HepG2 (cell line): ENCODE data around the gene TM4SF1. TPM values are rescaled to one million over a fixed set of nuclear protein-coding genes. Genes with fewer than 3 reads are reported as not detected.

Experiments used
- ATAC-seq: fragments of 200-7000 bp; cut with Tn5 transposase; 3 replicates; pipeline ENCODE4 v1.9.1; 2020; ENCODE audit warnings: mild to moderate bottlenecking, moderate library complexity
- BruUV-seq: library from RNA; stranded (reverse); fragments of 400-500 nt; replicated peaks from 2 replicates; lab custom pipeline; 2021; lab: Mats Ljungman, UMichigan
- CTCF ChIA-PET: fragments of 300-600 bp; formaldehyde crosslinking; extraction: SDS; loops from one replicate; lab custom pipeline; 2021; ENCODE audit warnings: low total read pairs, inconsistent platforms, low intra/inter-chr PET ratio; lab: Yijun Ruan, JAX
- POLR2A ChIA-PET: fragments of 350-600 bp; sonication (Branson Sonifier 250); formaldehyde crosslinking; loops from one replicate; lab custom pipeline; 2020; ENCODE audit warnings: antibody characterized with exemption, inconsistent platforms; lab: Yijun Ruan, JAX
- DNase-seq: peaks from one replicate; pipeline ENCODE4 v3.0.0-alpha.2; 2015; ENCODE audit warnings: low spot score
- FAIRE-seq: peaks from 3 replicates; lab custom pipeline; 2011; peaks lifted over from hg19 to GRCh38; lab: Jason Lieb, UNC
- H2AFZ ChIP-seq: one replicate; pipeline ENCODE4 v1.6.1; 2011; ENCODE audit warnings: low read length, inconsistent platforms
- H3K27ac ChIP-seq: fragments of 300-600 bp; 3 replicates; pipeline ENCODE4 v1.8.0; 2011; ENCODE audit warnings: mixed run types, mild to moderate bottlenecking, mixed read lengths, low read length, inconsistent platforms; ENCODE audit not compliant: insufficient read depth; ENCODE audit errors: extremely low read length
- H3K27me3 ChIP-seq, 2 experiments: fragments of 200-600 bp in 1 of 2; 2 replicates in 1 of 2; 3 replicates in 1 of 2; pipeline versions ENCODE4 v1.6.0 to v1.8.0; 2011; ENCODE audit warnings: low read length in 2 of 2, mild to moderate bottlenecking in 2 of 2, moderate library complexity in 2 of 2, inconsistent platforms in 1 of 2; ENCODE audit not compliant: insufficient read depth in 2 of 2, control insufficient read depth in 1 of 2
- H3K36me3 ChIP-seq, 2 experiments: fragments of 200-600 bp in 1 of 2; replicated peaks in 1 of 2; 2 replicates in 1 of 2; 3 replicates in 1 of 2; pipeline versions ENCODE4 v1.5.1 to v1.8.0; 2011; ENCODE audit warnings: low read length in 2 of 2, inconsistent platforms in 1 of 2; ENCODE audit not compliant: insufficient read depth in 2 of 2, control insufficient read depth in 1 of 2
- H3K4me1 ChIP-seq: 2 replicates; pipeline ENCODE4 v1.5.1; 2012; ENCODE audit warnings: low read length, inconsistent platforms; ENCODE audit not compliant: insufficient read depth
- H3K4me2 ChIP-seq: 2 replicates; pipeline ENCODE4 v1.6.0; 2011; ENCODE audit warnings: low read depth, low read length, inconsistent platforms
- H3K4me3 ChIP-seq, 3 experiments: fragments of 200-600 bp in 1 of 3; sonication (generic), shearing (Covaris generic) in 1 of 3; replicated peaks in 1 of 3; 2 replicates each; pipeline ENCODE4 v1.5.1; 2011 to 2016; ENCODE audit warnings: low read length in 3 of 3, inconsistent platforms in 2 of 3, low read depth in 2 of 3, mild to moderate bottlenecking in 2 of 3, control low read depth in 1 of 3, mixed read lengths in 1 of 3; ENCODE audit not compliant: insufficient read depth in 1 of 3
- H3K79me2 ChIP-seq: one replicate; pipeline ENCODE4 v1.6.1; 2011; ENCODE audit warnings: low read length, inconsistent platforms; ENCODE audit not compliant: insufficient read depth
- H3K9ac ChIP-seq: 2 replicates; pipeline ENCODE4 v1.6.0; 2011; ENCODE audit warnings: mild to moderate bottlenecking, low read depth, low read length, inconsistent platforms; ENCODE audit not compliant: insufficient read depth
- H3K9me3 ChIP-seq: 2 replicates; pipeline ENCODE4 v1.5.1; 2012; ENCODE audit warnings: mild to moderate bottlenecking, low read length
- H4K20me1 ChIP-seq: 2 replicates; pipeline ENCODE4 v1.6.0; 2011; ENCODE audit warnings: inconsistent platforms, mild to moderate bottlenecking, low read length, moderate library complexity; ENCODE audit not compliant: insufficient read depth
- HNF1A ChIP-seq, 2 experiments: sonication (generic) in 1 of 2; formaldehyde crosslinking in 1 of 2; IDR thresholded peaks; 2 replicates each; pipeline versions ENCODE4 v1.4.0 to v1.6.1; 2016 to 2020; ENCODE audit warnings: borderline replicate concordance in 1 of 2, low read depth in 1 of 2, mild to moderate bottlenecking in 1 of 2, missing genetic modification reagents in 1 of 2
- NR2F1 ChIP-seq, 2 experiments: fragments of 450-650 bp in 1 of 2; formaldehyde crosslinking in 1 of 2; IDR thresholded peaks; 2 replicates each; pipeline versions ENCODE4 v1.5.0 to v1.6.1; 2016 to 2020; ENCODE audit warnings: mild to moderate bottlenecking in 1 of 2, missing compliant biosample characterization in 1 of 2, missing genetic modification reagents in 1 of 2, moderate library complexity in 1 of 2
- ZBTB25 ChIP-seq: IDR thresholded peaks from 2 replicates; pipeline ENCODE4 v1.6.1; 2018; ENCODE audit warnings: missing genetic modification reagents
- ZNF382 ChIP-seq: sonication (generic); formaldehyde crosslinking; IDR thresholded peaks from 2 replicates; pipeline ENCODE4 v1.5.0; 2020; ENCODE audit warnings: missing genetic modification reagents, mild to moderate bottlenecking, borderline replicate concordance
- ZNF567 ChIP-seq: sonication (generic); formaldehyde crosslinking; IDR thresholded peaks from 2 replicates; pipeline ENCODE4 v1.8.1; 2023; ENCODE audit warnings: mild to moderate bottlenecking, missing genetic modification reagents, borderline replicate concordance
- WGBS: methylation state at CpG from one replicate; pipeline ENCODE4 v1.1.6; 2017; ENCODE audit warnings: low lambda C conversion rate; 5-methylcytosine and 5-hydroxymethylcytosine counted together
- in situ Hi-C: cut with HindIII; loops from 2 replicates; pipeline ENCODE4 v1.10.0; 2017; ENCODE audit warnings: low pct_unique_long_range_greater_than_20kb; ENCODE audit not compliant: extremely low pct_ligation_motif_present
- intact Hi-C: fragments of 100-400 bp; cut with micrococcal nuclease; formaldehyde crosslinking; loops from one replicate; pipeline ENCODE4 v1.10.0; 2022; ENCODE audit not compliant: unreplicated experiment
- polyA plus RNA-seq, 8 experiments: library from polyadenylated mRNA; depleted of rRNA in 3 of 8; stranded (reverse) in 7 of 8; unstranded in 1 of 8; fragments of >200 nt; fragmentation: Illumina TruSeq in 4 of 8; extraction: Trizol in 4 of 8; gene quantifications; 2 replicates each; pipeline versions ENCODE4 v1.2.1 to v1.2.3, GENCODE V29; 2011 to 2016; ENCODE audit warnings: low read depth in 4 of 8, missing spikeins in 1 of 8, mixed read lengths in 1 of 8; ENCODE audit not compliant: insufficient read depth in 1 of 8
- total RNA-seq, 5 experiments: library from RNA; depleted of rRNA; stranded (reverse); fragments of >200 nt; fragmentation: Illumina TruSeq; extraction: Trizol; gene quantifications; 2 replicates each; pipeline ENCODE4 v1.2.3, GENCODE V29; 2016; ENCODE audit warnings: low read depth in 1 of 5

Gene TM4SF1
- total and polyA plus RNA-seq, 2 of the 13 experiments (the other 11 are each of a cell fraction or from before 2014, with no cell fraction given): 431 to 1,359 TPM

DNA sequence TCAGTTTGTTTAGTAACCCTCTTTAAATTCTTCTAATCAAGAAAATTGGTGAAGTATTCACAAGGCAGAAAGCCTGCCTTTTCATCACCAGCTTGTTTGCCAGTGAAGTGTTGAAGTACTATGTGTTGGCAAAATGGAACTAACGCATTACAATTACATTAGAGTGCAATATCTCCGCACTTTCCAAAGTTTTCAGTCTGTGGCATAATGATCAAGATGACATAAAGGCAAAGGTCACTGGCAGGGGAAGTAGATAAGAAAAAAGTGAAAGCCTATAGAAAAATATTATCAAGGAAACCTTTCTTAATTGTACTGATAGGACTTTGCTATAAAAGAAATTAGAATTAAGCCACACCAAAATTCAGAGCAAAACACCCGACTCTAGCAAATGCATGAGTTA lies 25.0 kb upstream of the TM4SF1 start:
- no peaks in the 10 kb centered on the region for H3K9me3 ChIP-seq
- H3K36me3 ChIP-seq: no peaks in the 10 kb centered on the region
- H3K27ac ChIP-seq: peak overlapping the region; percentile 94
- in situ Hi-C loops (no loop called here), intact Hi-C loops (no loop called here)
- CTCF ChIA-PET: no interaction called here
- FAIRE-seq (no peak), DNase-seq (no peak), ATAC-seq (no peak)
- H3K27me3 ChIP-seq: no peaks in the 10 kb centered on the region
- POLR2A ChIA-PET: interaction anchor here (0.8 to 3.1 kb wide), 12 partner anchors 8 to 411 kb away, joined by 3 to 73 read pairs (median 4); partner anchors contain the start of genes GYG1 and TM4SF1
- H3K4me3 ChIP-seq: no peak overlapping the region; a peak in 1 of 6 replicates
- peaks cover 78% of the 10 kb centered on the region for H3K4me1 ChIP-seq
- WGBS: 86% methylated on average over 3 of the region's 3 CpGs
- no peaks in the 10 kb centered on the region for H4K20me1 ChIP-seq
- no peaks in the 10 kb centered on the region for H3K79me2 ChIP-seq
- BruUV-seq: no TSS peak
- H2AFZ ChIP-seq: no peak overlapping the region
- H3K9ac ChIP-seq: peak overlapping the region; percentile 72
- no peak for TF ChIP-seq ZBTB25 (CRISPR knock-in tag)
- TF ChIP-seq HNF1A (IDR thresholded peaks at IDR 0.05; ENCODE audit: low read depth): no peak
- no peak for TF ChIP-seq HNF1A (CRISPR knock-in tag; IDR thresholded peaks at IDR 0.05; ENCODE audit: borderline replicate concordance)
- TF ChIP-seq NR2F1 (CRISPR knock-in tag; IDR thresholded peaks at IDR 0.05): 0 out of 4 replicates have a peak, but pooled peaks of 1 of the 2 experiments have one; percentile 14
- TF ChIP-seq ZNF382 (CRISPR knock-in tag): no peak
- TF ChIP-seq ZNF567 (CRISPR knock-in tag): no peak
- H3K4me2 ChIP-seq: peak overlapping the region; percentile 71
